Right cardiac atrium (tissue), 5 donors: ENCODE results near the gene PDE9A. TPM values are rescaled to one million over a fixed set of nuclear protein-coding genes. Genes with fewer than 3 reads are reported as not detected.

ENCODE experiments used
- ATAC-seq, 2 donors: fragments of 200-7000 bp; cut with Tn5 transposase; one replicate each; pipeline versions ENCODE4 v1.8.0 to v1.9.1; 2020; ENCODE audit warnings: moderate library complexity in 2 of 2, mild to moderate bottlenecking in 1 of 2
- DNase-seq, 3 donors: peaks; one replicate each; pipeline ENCODE4 v3.0.0-alpha.2; 2020
- H3K27ac ChIP-seq: one replicate; pipeline ENCODE4 v1.5.1; 2013; ENCODE audit warnings: mild to moderate bottlenecking, low read length, control low read depth, moderate library complexity
- H3K27me3 ChIP-seq: one replicate; pipeline ENCODE4 v1.6.1; 2013; ENCODE audit not compliant: control insufficient read depth, insufficient read depth
- H3K4me1 ChIP-seq: one replicate; pipeline ENCODE4 v1.6.1; 2013; ENCODE audit warnings: low read length; ENCODE audit not compliant: control insufficient read depth, insufficient read depth
- H3K4me3 ChIP-seq: one replicate; pipeline ENCODE4 v1.5.1; 2013; ENCODE audit warnings: low read length, control low read depth
- H3K9me3 ChIP-seq: one replicate; pipeline ENCODE4 v1.6.1; 2013; ENCODE audit warnings: low read length; ENCODE audit not compliant: control insufficient read depth
- WGBS: extraction: QIAGEN DNeasy Blood & Tissue Kit; methylation state at CpG from one replicate; pipeline ENCODE4 v1.1.7; 2013; 5-methylcytosine and 5-hydroxymethylcytosine counted together
- intact Hi-C, 4 donors: fragments of 100-400 bp; cut with DNase I; formaldehyde crosslinking; loops; one replicate each; pipeline versions ENCODE4 v1.11.0 to v1.14.0; 2022 to 2023
- polyA plus RNA-seq: library from polyadenylated mRNA; stranded (reverse); fragments of 200-250 nt; gene quantifications from one replicate; pipeline ENCODE4 v1.2.3, GENCODE V29; 2013
- total RNA-seq, 4 donors: library from RNA; stranded (reverse); fragmentation: NEBNext Ultra II Directional; extraction: Animal tissue kit (Norgen Biotek cat#: 25700); gene quantifications; one replicate each; pipeline ENCODE4 v1.2.1, GENCODE V29; 2021
- donor health status: healthy with polysubstance abuse.
- donor health status: DM: no; HTN: yes; CAD: no.
- donor health status: DM: no; HTN: no; CAD: no.
- donor health status: DM: no; HTN: yes; CAD: no; lungs with severe emphysema.
- donor health status: DM: yes; HTN: yes; CAD: no.

The PDE9A gene
- total and polyA plus RNA-seq, 5 donors = 1.5 to 4.1 (median 2.5) TPM

GRCh38 chr21:42644223-42645208, 8.9 kb upstream of the PDE9A start:
- Histone ChIP-seq H3K4me3 (no peak overlapping the region), H3K27me3 (no peaks in the 10 kb centered on the region), H3K4me1 (no peaks in the 10 kb centered on the region), H3K9me3 (no peaks in the 10 kb centered on the region), H3K27ac (no peak overlapping the region)
- DNase-seq (peak; percentile 3 to 24 (median 16)), ATAC-seq (no peak)
- WGBS = 69% methylated on average over 21 of the region's 21 CpGs
- intact Hi-C loops = no loop called here

- no peaks in the 10 kb centered on the region for H3K9me3 ChIP-seq
- no peak for ATAC-seq
- no peak overlapping the region for H3K27ac ChIP-seq
- 91% methylated on average over 28 of the region's 28 CpGs for WGBS
- no peak overlapping the region for H3K4me3 ChIP-seq
- H3K27me3 ChIP-seq = no peaks in the 10 kb centered on the region
- intact Hi-C loops = no loop called here
- H3K4me1 ChIP-seq = no peaks in the 10 kb centered on the region
- peak; percentile 4 to 29 (median 12) for DNase-seq
These were observed 8.0 kb upstream of the PDE9A start for GRCh38 chr21:42645211-42646075.

GRCh38 chr21:42646076-42646825, 7.2 kb upstream of the PDE9A start:
- no peak overlapping the region for H3K27ac ChIP-seq
- H3K4me3 ChIP-seq = no peak overlapping the region
- intact Hi-C loops = no loop called here
- WGBS = 83% methylated on average over 14 of the region's 14 CpGs
- no peaks in the 10 kb centered on the region for H3K4me1 ChIP-seq
- H3K9me3 ChIP-seq = no peaks in the 10 kb centered on the region
- DNase-seq (peak in 2 of 3 donors; percentile 2), ATAC-seq (no peak)
- no peaks in the 10 kb centered on the region for H3K27me3 ChIP-seq

- Histone ChIP-seq H3K9me3 (no peaks in the 10 kb centered on the region), H3K27ac (no peak overlapping the region), H3K4me1 (no peaks in the 10 kb centered on the region), H3K4me3 (no peak overlapping the region), H3K27me3 (no peaks in the 10 kb centered on the region)
- WGBS = 89% methylated on average over 14 of the region's 14 CpGs
- no peak for ATAC-seq
- DNase-seq = peak in 2 of 3 donors; percentile 6 to 15
- intact Hi-C loops = no loop called here
These were observed 6.6 kb upstream of the PDE9A start for GRCh38 chr21:42646836-42647235.

- no peak for ATAC-seq
These were observed 4.8 kb upstream of the PDE9A start for GRCh38 chr21:42648606-42649005.

GRCh38 chr21:42649122-42650032, 4.0 kb upstream of the PDE9A start:
- ATAC-seq (no peak), DNase-seq (peak; percentile 6 to 31 (median 11))
- intact Hi-C loops = loop anchor here in 2 of 4 donors (5.0 to 10.0 kb wide), 3 partner anchors 95 to 168 kb away; no protein-coding TSS in a partner anchor
- H3K27me3 ChIP-seq = no peaks in the 10 kb centered on the region
- no peak overlapping the region for H3K27ac ChIP-seq
- H3K9me3 ChIP-seq = no peaks in the 10 kb centered on the region
- no peaks in the 10 kb centered on the region for H3K4me1 ChIP-seq
- WGBS = 89% methylated on average over 24 of the region's 24 CpGs
- no peak overlapping the region for H3K4me3 ChIP-seq

More at GRCh38 chr21:42648606-42649005, 4.8 kb upstream of the PDE9A start:
- intact Hi-C loops = no loop called here
- Histone ChIP-seq H3K27ac (no peak overlapping the region), H3K27me3 (no peaks in the 10 kb centered on the region), H3K4me3 (no peak overlapping the region), H3K9me3 (no peaks in the 10 kb centered on the region), H3K4me1 (no peaks in the 10 kb centered on the region)
- DNase-seq = peak in 2 of 3 donors; percentile 1 to 6
- WGBS = 96% methylated on average over 8 of the region's 8 CpGs

GRCh38 chr21:42650033-42650370, 3.4 kb upstream of the PDE9A start:
- Histone ChIP-seq H3K9me3 (no peaks in the 10 kb centered on the region), H3K27ac (no peak overlapping the region), H3K4me1 (peaks cover 6% of the 10 kb centered on the region), H3K4me3 (no peak overlapping the region), H3K27me3 (no peaks in the 10 kb centered on the region)
- ATAC-seq (no peak), DNase-seq (peak; percentile 5 to 31 (median 18))
- WGBS = 52% methylated on average over 11 of the region's 11 CpGs
- intact Hi-C loops = loop anchor here in 2 of 4 donors (5.0 to 10.0 kb wide), 3 partner anchors 95 to 167 kb away; no protein-coding TSS in a partner anchor

GRCh38 chr21:42650441-42651421, 2.7 kb upstream of the PDE9A start:
- Histone ChIP-seq H3K27me3 (no peaks in the 10 kb centered on the region), H3K9me3 (no peaks in the 10 kb centered on the region), H3K4me3 (no peak overlapping the region), H3K4me1 (peaks cover 6% of the 10 kb centered on the region), H3K27ac (no peak overlapping the region)
- ATAC-seq (no peak), DNase-seq (peak; percentile 13 to 30 (median 30))
- intact Hi-C loops = loop anchor here in 2 of 4 donors (5.0 to 10.0 kb wide), 3 partner anchors 94 to 167 kb away; no protein-coding TSS in a partner anchor
- WGBS = 75% methylated on average over 21 of the region's 21 CpGs
